ENCODE measurements around the gene TAS2R41. TPM values are rescaled to one million over a fixed set of nuclear protein-coding genes. Genes with fewer than 3 reads are reported as not detected.

Gene TAS2R41
- total and polyA plus RNA-seq, 2 of the 13 experiments (the other 11 are each of a cell fraction or from before 2014, with no cell fraction given), result not detected

GRCh38 chr7:143433759-143434158 lies 43.9 kb upstream of the TAS2R41 start:
- no peak for ATAC-seq
- no peak for DNase-seq (ENCODE audit: low spot score)
- 2% methylated on average over 4 of the region's 4 CpGs for WGBS (ENCODE audit: low lambda C conversion rate)
- BruUV-seq (replicated peaks), result no TSS peak
- no peak overlapping the region for H2AFZ ChIP-seq (ENCODE audit: low read length)
- intact Hi-C loops (cut with micrococcal nuclease; ENCODE audit: unreplicated experiment) (no loop called here), in situ Hi-C loops (cut with HindIII; ENCODE audit: extremely low pct_ligation_motif_present, low pct_unique_long_range_greater_than_20kb) (no loop called here)
- H3K4me1 ChIP-seq (ENCODE audit: insufficient read depth, low read length), result no peaks in the 10 kb centered on the region
- H3K4me3 ChIP-seq (replicated peaks in 1 of 3; ENCODE audit: insufficient read depth in 1 of 3, low read depth in 2 of 3, low read length in 3 of 3), result no peak overlapping the region
- FAIRE-seq, result no peak
- ChIA-PET POLR2A (no interaction called here), CTCF (ENCODE audit: low intra/inter-chr PET ratio, low total read pairs) (no interaction called here)
- H3K9ac ChIP-seq (ENCODE audit: insufficient read depth, low read depth, low read length), result no peak overlapping the region
- no peaks in the 10 kb centered on the region for H3K36me3 ChIP-seq (replicated peaks in 1 of 2; ENCODE audit: control insufficient read depth in 1 of 2, insufficient read depth in 2 of 2, low read length in 2 of 2)
- no peaks in the 10 kb centered on the region for H3K27me3 ChIP-seq (ENCODE audit: control insufficient read depth in 1 of 2, insufficient read depth in 2 of 2, low read length in 2 of 2)
- H3K27ac ChIP-seq (ENCODE audit: extremely low read length, insufficient read depth, low read length), result no peak overlapping the region
- no peaks in the 10 kb centered on the region for H3K9me3 ChIP-seq (ENCODE audit: low read length)
- H3K79me2 ChIP-seq (ENCODE audit: insufficient read depth, low read length), result no peaks in the 10 kb centered on the region
- no peak overlapping the region for H3K4me2 ChIP-seq (ENCODE audit: low read depth, low read length)
- TF ChIP-seq ZNF556 (CRISPR knock-in tag; IDR thresholded peaks at IDR 0.05; ENCODE audit: borderline replicate concordance) (no peak), SRSF4 (IDR thresholded peaks at IDR 0.05; ENCODE audit: low read depth, low read length, poor library complexity, severe bottlenecking) (no peak), ZNF605 (CRISPR knock-in tag; IDR thresholded peaks at IDR 0.05) (no peak), MAX (IDR thresholded peaks at IDR 0.05) (no peak)
- no peaks in the 10 kb centered on the region for H4K20me1 ChIP-seq (ENCODE audit: insufficient read depth, low read length)

GRCh38 chr7:143434660-143435059 lies 43.0 kb upstream of the TAS2R41 start:
- Histone ChIP-seq H3K4me1 (ENCODE audit: insufficient read depth, low read length) (no peaks in the 10 kb centered on the region), H3K4me3 (replicated peaks in 1 of 3; ENCODE audit: insufficient read depth in 1 of 3, low read depth in 2 of 3, low read length in 3 of 3) (no peak overlapping the region), H3K9ac (ENCODE audit: insufficient read depth, low read depth, low read length) (no peak overlapping the region), H3K4me2 (ENCODE audit: low read depth, low read length) (no peak overlapping the region), H3K27ac (ENCODE audit: extremely low read length, insufficient read depth, low read length) (no peak overlapping the region), H4K20me1 (ENCODE audit: insufficient read depth, low read length) (no peaks in the 10 kb centered on the region), H3K9me3 (ENCODE audit: low read length) (no peaks in the 10 kb centered on the region), H2AFZ (ENCODE audit: low read length) (no peak overlapping the region), H3K27me3 (ENCODE audit: control insufficient read depth in 1 of 2, insufficient read depth in 2 of 2, low read length in 2 of 2) (no peaks in the 10 kb centered on the region), H3K36me3 (replicated peaks in 1 of 2; ENCODE audit: control insufficient read depth in 1 of 2, insufficient read depth in 2 of 2, low read length in 2 of 2) (no peaks in the 10 kb centered on the region), H3K79me2 (ENCODE audit: insufficient read depth, low read length) (no peaks in the 10 kb centered on the region)
- ATAC-seq (no peak), FAIRE-seq (no peak), DNase-seq (ENCODE audit: low spot score) (no peak)
- intact Hi-C loops (cut with micrococcal nuclease; ENCODE audit: unreplicated experiment) (no loop called here), in situ Hi-C loops (cut with HindIII; ENCODE audit: extremely low pct_ligation_motif_present, low pct_unique_long_range_greater_than_20kb) (no loop called here)
- CTCF ChIA-PET (ENCODE audit: low intra/inter-chr PET ratio, low total read pairs), result no interaction called here
- TF ChIP-seq ATF7 (IDR thresholded peaks at IDR 0.05) (peak; percentile 52; the same call in 1 of the 2 replicates), ATF7 (CRISPR knock-in tag; IDR thresholded peaks at IDR 0.05) (no peak), HMG20B (CRISPR knock-in tag; conservative IDR thresholded peaks at IDR 0.05) (no peak)
- no TSS peak for BruUV-seq (replicated peaks)
- 69% methylated on average over 9 of the region's 9 CpGs for WGBS (ENCODE audit: low lambda C conversion rate)
- POLR2A ChIA-PET, result no interaction called here
